Stimulated activated CD4-positive, alpha-beta T cell treated with anti-CD3 and anti-CD28 coated beads, Interleukin-1b, Interleukin-23, amount 100 ng/mL, for 24 hours (primary cell): ENCODE measurements around the gene CUX1.

ENCODE experiments used
- DNase-seq, 4 experiments: peaks; one replicate each; pipeline ENCODE4 v3.0.0-alpha.2; 2020; ENCODE audit warnings: low read depth in 4 of 4, low spot score in 1 of 4

Gene CUX1

DNA sequence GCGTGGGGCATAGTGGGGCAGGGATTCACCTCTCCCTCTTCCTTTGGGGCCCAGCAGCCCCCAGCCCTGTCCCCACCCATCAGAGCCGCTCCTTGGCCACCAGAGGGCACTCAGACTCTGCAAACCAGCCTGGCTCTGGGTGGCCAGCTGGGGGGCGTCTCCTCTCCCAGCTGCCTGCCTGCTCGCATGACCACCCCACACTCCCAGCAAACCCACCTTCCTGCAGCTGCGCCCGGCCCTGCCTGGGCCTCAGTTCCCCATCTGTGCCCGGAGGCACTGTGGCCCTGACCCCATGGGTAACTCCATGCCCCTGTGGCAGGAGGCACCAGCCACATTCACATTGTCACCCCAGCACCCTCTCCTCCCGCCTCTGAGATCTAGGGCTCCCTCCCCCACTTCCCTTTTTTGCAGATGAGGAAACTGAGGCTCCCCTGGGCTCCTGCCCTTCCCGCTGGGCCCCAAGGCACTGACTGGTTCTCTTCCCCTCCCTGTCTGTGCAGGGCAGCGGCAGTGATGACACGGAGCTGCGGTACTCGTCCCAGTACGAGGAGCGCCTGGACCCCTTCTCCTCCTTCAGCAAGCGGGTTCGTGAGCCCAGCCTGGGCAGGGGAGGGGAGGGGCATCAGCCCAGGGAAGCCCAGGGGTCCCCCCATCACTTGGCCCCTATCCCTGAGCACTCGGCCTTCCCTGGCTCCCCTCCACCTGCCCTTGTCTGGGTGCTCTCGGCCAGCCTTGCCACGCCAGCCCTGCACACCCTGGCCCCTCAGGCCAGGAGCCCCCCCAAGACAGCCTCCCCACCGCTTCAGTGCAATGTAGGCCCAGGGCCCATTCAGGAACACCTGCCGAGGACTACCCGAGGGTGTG lies 462.3 kb downstream of the CUX1 start:
- DNase-seq = peak in 2 of 4 experiments; percentile 32 to 40

DNA sequence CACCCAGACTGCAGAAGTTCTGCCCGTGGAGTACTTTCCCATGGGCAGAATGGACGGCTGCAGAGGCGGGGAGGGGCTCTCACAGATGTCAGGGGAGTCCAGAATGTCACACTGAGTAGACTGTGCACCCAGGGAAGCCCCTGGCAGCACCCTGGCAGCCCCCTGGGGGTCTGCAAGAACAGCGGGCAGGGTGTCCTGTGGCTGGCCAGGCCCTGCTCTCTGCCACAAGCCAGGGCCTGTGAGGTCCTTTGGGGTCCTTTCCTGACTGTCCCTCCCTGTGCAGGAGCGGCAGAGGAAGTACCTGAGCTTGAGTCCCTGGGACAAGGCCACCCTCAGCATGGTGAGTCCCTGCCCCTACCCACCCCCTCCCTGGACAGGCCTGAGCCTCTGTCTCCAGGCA lies 463.1 kb downstream of the CUX1 start:
- no peak for DNase-seq

DNA sequence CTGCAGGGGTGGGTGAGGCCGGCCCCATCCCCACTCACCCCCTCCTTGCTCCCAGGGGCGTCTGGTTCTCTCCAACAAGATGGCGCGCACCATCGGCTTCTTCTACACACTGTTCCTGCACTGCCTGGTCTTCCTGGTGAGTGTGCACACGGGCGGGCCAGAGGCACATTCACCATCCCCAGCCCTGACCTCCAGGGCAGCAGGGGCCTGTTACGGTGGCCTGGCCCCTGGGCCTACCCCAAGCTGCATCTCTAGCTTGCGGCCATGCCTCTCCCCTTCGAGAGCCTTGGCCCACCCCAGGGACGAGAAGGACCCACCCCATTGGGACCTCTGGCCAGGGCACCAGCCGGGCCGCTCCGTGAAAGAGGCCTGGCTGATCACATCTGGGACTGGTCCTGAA lies 464.4 kb downstream of the CUX1 start:
- DNase-seq = no peak

GRCh38 chr7:102282465-102283362 lies 465.3 kb downstream of the CUX1 start:
- DNase-seq = no peak

DNA sequence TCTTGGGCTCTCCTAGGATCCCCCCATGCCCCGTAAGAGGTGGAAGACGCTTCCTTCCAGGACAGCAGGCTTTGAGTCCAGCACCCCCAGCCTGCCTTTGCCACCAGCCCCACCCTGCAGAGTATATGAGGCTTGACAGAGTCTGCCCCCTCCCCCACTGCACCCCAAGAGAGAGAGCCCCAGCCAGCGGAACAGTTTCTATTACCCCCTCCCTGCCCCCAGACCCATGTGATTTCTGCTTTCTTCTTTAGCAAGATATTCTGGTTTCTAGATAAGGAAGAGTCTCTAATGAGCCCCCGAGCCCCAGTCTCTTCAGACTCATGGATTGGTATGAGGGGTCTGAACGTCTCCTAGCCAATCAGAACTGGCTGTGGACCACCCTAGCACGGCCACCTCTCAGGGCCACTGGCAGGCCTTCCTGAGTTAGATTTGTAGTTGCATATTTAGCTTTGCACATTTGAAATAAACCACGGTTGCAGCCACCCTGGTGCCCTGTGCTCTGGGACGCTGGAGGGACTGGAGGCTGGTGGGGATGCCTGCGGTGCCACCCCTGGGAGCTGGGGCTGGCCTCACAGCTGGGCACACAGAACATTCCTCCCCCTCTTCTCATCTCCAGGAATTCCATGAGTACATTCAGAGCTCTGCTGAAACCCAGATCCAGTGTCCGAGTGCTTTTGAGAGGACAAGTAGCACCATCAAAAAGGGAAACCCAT lies 466.2 kb downstream of the CUX1 start:
- DNase-seq = no peak

GRCh38 chr7:102284399-102284798 lies 467.0 kb downstream of the CUX1 start:
- no peak for DNase-seq

DNA sequence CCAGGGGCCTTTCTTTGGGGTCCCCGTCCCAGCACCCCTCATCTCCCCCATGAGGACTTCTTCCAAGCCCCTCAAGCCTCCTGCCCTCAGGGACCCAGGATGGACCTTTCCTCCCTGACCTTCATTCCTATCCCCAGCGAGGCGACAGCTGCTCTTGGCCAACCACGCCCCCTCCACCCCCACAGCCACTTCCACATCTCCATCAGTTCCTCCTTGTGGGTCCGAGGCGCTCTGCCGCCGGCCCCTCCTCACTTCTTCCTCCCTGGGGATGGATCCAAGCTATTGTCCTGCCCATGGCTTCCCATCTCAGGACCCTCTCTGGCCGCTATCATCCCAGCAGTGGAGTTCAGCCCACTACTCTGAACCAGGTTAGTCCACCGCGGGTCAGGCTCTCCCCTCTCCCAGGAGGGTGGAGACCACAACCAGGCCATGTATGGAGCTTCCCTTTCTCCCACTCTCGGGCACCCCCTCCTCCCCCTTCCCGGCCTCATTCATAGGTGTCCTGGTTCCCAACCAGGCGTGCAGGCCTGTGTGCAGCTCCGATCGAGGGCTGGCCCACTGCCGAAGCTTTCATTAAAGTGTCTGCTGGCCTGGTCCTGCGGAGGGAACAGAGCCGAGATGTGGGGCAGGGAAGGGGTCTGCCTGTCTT lies 467.6 kb downstream of the CUX1 start:
- DNase-seq = no peak

DNA sequence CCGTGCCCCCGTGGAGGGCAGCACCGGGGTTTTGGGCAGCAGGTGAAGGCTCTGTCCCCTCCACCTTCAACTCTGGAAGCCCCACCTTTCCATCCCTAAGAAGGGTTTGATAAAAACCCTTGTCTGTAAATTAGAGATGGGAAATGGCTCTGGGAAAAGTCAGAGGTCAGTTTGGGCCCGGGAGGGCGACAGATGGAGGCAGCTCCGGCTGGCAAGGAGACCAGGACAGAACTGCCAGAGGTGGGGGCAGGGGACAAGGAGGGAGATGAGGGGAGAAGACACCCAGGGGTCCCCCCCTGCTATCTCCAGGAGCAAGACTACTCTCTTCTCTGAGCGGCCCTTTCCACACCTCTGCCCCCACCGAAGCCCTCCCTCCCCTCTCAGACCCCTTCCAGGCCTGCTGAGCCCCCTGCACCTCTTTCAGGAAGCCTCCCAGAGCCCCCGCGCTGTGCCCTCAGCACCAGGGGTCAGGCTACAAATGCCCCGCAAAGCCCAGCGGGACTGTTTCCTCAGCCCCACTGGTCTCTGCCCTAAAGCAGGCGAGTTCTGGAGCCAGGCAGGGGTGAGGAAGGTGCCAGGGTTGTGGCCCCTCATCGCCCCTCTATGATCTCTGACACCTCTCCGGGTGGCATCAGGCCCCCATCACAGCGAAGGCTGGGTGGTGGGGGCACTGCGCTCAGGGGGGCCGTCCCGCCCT lies 468.3 kb downstream of the CUX1 start:
- no peak for DNase-seq

DNA sequence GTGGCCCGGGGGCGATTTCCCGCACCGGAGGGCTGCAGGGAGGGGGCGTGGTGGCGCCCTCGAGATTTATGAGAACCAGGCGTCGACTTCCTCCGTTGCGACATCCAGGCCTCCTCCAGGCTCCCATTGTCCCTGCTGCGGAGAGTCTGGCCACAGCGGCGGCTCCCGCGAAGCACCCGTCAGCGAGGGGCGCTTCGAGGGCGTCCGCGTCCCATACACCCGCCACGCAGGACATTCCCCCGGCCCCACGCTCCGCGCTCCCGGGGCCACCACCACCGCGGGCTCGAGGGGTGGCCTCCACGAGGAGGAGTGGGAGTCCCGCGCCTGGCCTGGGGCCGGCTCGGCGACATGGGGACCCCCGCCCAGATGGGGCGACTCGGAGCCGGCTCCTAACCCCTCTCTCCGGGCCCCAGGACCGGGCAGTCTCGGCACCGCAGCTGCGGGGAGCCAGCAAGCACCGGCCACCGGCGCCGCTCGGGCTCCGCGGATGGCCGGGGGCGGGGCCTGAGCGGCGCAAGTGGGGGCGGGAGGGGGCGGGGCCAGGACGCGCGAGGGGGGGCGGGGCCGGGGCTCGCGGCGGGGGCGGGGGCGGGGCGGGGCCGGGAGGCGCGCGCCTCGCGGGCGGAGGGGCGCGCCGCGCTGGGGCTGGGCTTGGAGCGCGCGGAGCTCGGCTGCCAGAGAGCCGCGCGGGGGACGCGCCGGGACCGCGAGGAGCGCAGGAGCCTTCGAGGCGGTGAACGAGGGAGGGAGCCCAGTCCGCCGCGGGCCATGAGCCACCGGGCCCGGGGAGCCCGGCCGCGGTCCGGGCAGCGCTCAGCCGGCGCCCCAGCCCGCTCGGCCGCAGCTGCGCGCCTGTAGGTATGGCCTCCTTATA lies 469.0 kb downstream of the CUX1 start, which contains the start of gene SH2B2:
TSS of gene SH2B2 (plus strand) at position 632 of the 874 bp plus-strand sequence. CDS start 13,683 bp downstream, outside the sequence.
- peak in 1 of 4 experiments; percentile 27 for DNase-seq

DNA sequence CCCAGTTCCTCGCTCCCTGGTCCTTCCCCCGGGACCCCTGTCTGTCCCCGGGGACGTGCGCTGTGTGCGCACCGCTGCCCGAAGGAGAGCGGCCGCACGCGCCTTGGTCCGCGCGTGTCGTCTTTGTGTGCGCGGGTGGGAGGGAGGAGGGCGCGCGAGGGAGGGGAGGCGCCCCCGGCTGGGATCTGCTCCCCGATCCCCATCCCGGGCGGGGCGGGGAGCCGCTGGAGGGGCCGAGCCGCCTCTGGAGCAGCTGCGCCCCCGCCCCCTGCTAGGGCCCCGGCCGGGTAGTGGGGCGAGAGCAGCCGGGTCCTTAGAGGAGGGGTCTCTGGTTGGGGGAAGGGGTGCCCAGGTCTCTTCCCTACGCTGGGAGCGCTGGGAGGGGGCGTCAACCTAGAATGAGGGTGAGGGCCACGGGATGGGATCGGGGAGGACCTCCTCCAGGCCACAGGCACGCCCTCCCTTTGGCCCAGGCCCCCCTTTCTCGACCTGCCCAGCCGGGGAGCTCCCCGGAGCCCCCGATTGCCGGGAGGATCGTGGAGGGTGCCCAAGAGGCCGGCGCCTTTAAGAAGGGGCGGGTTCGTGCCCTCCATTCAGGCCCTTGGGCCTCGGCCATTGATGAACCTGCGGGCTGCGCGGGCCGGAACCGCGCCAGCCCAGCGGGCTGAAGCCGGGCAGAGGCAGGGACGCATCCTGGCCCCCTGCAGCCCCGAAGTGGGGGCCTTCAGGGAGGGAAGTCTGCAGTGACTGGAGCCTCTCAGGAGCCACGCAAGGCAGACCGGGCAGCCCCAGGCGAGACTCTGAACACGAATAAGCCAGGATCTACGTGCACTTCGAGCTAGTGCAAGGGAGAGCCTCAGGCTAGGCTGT lies 469.9 kb downstream of the CUX1 start:
- no peak for DNase-seq

GRCh38 chr7:102287981-102288278 lies 470.5 kb downstream of the CUX1 start:
- no peak for DNase-seq

- no peak for DNase-seq
Observed at GRCh38 chr7:102288285-102288930, 471.0 kb downstream of the CUX1 start.

- DNase-seq = no peak
Observed at GRCh38 chr7:102289057-102289456, 471.6 kb downstream of the CUX1 start.

GRCh38 chr7:102291056-102291915 lies 473.9 kb downstream of the CUX1 start:
- no peak for DNase-seq

DNA sequence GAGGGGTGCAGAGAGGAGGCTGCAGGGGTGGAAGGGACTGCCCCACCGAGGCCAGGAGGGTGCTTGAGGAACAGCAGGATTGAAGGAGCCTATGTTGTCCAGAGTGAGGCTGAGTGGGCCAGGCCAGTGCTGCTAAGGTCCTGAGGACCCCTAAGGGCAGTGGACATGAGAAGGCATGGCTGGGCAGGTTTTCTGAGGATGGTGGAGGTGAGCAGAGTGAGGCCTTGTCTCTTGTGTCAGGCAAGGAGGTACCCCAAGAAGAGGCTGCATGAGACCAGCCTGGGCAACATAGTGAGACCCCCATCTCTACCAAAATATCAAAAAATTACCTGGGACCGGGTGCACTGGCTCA lies 474.5 kb downstream of the CUX1 start:
- no peak for DNase-seq

DNA sequence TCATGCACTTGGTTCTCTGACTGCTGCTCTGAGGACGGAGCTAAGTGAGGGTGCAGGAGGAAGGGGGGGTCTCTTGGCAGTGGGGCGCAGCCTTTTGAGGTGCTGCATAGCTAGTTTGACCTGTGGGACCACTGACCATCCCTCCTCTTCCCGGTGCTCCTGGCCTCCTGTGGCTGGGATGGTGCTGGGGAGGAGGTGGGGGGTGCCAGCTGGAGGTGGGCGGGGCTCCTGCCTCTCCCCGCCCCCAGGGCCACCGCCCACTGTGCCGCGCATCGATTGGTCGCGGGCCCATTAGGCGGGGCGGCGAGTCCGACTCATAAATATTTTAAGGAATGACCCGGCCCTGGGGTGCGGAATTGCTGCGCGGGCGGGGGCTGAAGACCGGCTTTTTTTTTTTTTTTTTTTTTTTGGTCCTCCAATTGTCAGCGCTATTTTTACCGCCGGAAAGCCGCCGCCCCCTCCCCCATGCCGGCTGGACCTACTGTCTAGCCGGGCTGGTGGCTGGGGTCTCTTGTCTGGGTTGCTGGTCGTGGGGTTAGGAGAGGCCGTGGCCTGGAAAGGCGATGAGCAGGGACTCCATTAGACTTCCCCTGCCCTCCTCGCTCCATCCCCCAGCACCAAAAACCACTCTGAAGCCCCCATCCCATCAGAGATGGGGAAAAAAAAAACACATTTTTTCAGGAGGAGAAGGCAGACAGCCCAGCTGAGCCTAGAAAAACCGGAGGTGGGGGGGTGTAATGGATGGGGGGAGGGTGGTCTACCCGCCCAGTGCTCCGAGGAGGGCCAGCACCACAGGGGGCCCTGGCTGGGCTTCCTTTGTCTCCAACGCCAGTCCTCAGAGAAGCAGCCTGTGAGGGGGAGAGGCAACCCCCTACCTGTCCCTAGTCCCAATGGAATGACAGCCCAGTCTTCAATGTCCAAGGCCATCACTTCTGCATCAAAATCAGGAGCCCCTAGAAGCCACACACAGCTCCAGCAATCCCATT lies 475.7 kb downstream of the CUX1 start:
- no peak for DNase-seq
